Measurements from ENCODE around the gene MRPL36.
"Not testable (repeated sequence)": the region's sequence is repeated elsewhere in the genome, so short reads cannot be mapped to it uniquely, and the experiment has no call there.

The MRPL36 gene

GRCh38 chr5:1817261-1818043 lies 17.8 kb upstream of the MRPL36 start:
- no peak overlapping the region for H2BK12ac ChIP-seq (ENCODE audit: low read length)
- DNase-seq: no peak
- H2AFZ ChIP-seq (ENCODE audit: insufficient read depth, low read length, poor library complexity): no peak overlapping the region
- no peak overlapping the region for H3K23ac ChIP-seq (ENCODE audit: low read length)
- no peak overlapping the region for H3K9ac ChIP-seq (ENCODE audit: low read length)
- no peak overlapping the region for H3K14ac ChIP-seq (ENCODE audit: low read length)
- no peaks in the 10 kb centered on the region for H3K9me3 ChIP-seq (ENCODE audit: insufficient read depth, low read depth, low read length)
- no peak overlapping the region for H4K12ac ChIP-seq (ENCODE audit: low read depth, low read length)
- H2BK120ac ChIP-seq (ENCODE audit: insufficient read depth, low read length, poor library complexity): no peak overlapping the region
- H3K79me2 ChIP-seq (ENCODE audit: control insufficient read depth, insufficient read depth, low read length, poor library complexity): no peaks in the 10 kb centered on the region
- H2AK5ac ChIP-seq (ENCODE audit: low read length): no peak overlapping the region
- H3K4me2 ChIP-seq (ENCODE audit: low read length): no peak overlapping the region
- H4K91ac ChIP-seq (ENCODE audit: low read depth, low read length): no peak overlapping the region
- H3K4me1 ChIP-seq (ENCODE audit: control insufficient read depth in 1 of 2, insufficient read depth in 2 of 2, low read length in 2 of 2): no peaks in the 10 kb centered on the region
- no peak overlapping the region for H3K4ac ChIP-seq (ENCODE audit: low read depth, low read length)
- no peak overlapping the region for H3K4me3 ChIP-seq (ENCODE audit: low read depth, low read length)
- H2BK5ac ChIP-seq (ENCODE audit: low read depth, low read length, poor library complexity): no peak overlapping the region
- peaks cover 48 to 58% of the 10 kb centered on the region in 2 experiments for H3K36me3 ChIP-seq (ENCODE audit: control insufficient read depth in 1 of 2, insufficient read depth in 2 of 2, low read length in 2 of 2)
- H3K18ac ChIP-seq (ENCODE audit: low read length): no peak overlapping the region
- no peak overlapping the region for H4K8ac ChIP-seq (ENCODE audit: low read depth, low read length)
- H3K27ac ChIP-seq (ENCODE audit: low read depth, low read length): no peak overlapping the region
- no CpG with 5 or more reads among the region's 15 CpGs for WGBS (ENCODE audit: extremely low coverage, insufficient coverage, insufficient read length)
- no peaks in the 10 kb centered on the region for H3K27me3 ChIP-seq (ENCODE audit: insufficient read depth, low read length)
- H3K79me1 ChIP-seq (ENCODE audit: low read length): no peaks in the 10 kb centered on the region

- H3K4ac ChIP-seq (ENCODE audit: low read depth, low read length); DNase-seq; H3K23ac ChIP-seq (ENCODE audit: low read length): not testable (repeated sequence)
Observed at GRCh38 chr5:1816495-1817089, 17.0 kb upstream of the MRPL36 start.

GRCh38 chr5:1815881-1816292 lies 16.2 kb upstream of the MRPL36 start:
- no peak overlapping the region for H4K12ac ChIP-seq (ENCODE audit: low read depth, low read length)
- no CpG with 5 or more reads among the region's 17 CpGs for WGBS (ENCODE audit: extremely low coverage, insufficient coverage, insufficient read length)
- no peak for DNase-seq
- no peak overlapping the region for H2BK120ac ChIP-seq (ENCODE audit: insufficient read depth, low read length, poor library complexity)
- no peak overlapping the region for H3K23ac ChIP-seq (ENCODE audit: low read length)
- H3K9me3 ChIP-seq (ENCODE audit: insufficient read depth, low read depth, low read length): no peaks in the 10 kb centered on the region
- no peak overlapping the region for H2AFZ ChIP-seq (ENCODE audit: insufficient read depth, low read length, poor library complexity)
- no peak overlapping the region for H2AK5ac ChIP-seq (ENCODE audit: low read length)
- H3K27ac ChIP-seq (ENCODE audit: low read depth, low read length): no peak overlapping the region
- no peak overlapping the region for H4K91ac ChIP-seq (ENCODE audit: low read depth, low read length)
- H2BK12ac ChIP-seq (ENCODE audit: low read length): no peak overlapping the region
- H3K79me1 ChIP-seq (ENCODE audit: low read length): no peaks in the 10 kb centered on the region
- no peak overlapping the region for H3K9ac ChIP-seq (ENCODE audit: low read length)
- no peak overlapping the region for H3K18ac ChIP-seq (ENCODE audit: low read length)
- H2BK5ac ChIP-seq (ENCODE audit: low read depth, low read length, poor library complexity): no peak overlapping the region
- no peaks in the 10 kb centered on the region for H3K79me2 ChIP-seq (ENCODE audit: control insufficient read depth, insufficient read depth, low read length, poor library complexity)
- no peak overlapping the region for H3K4me2 ChIP-seq (ENCODE audit: low read length)
- no peaks in the 10 kb centered on the region for H3K4me1 ChIP-seq (ENCODE audit: control insufficient read depth in 1 of 2, insufficient read depth in 2 of 2, low read length in 2 of 2)
- no peak overlapping the region for H4K8ac ChIP-seq (ENCODE audit: low read depth, low read length)
- H3K4ac ChIP-seq (ENCODE audit: low read depth, low read length): no peak overlapping the region
- peaks cover 44 to 47% of the 10 kb centered on the region in 2 experiments for H3K36me3 ChIP-seq (ENCODE audit: control insufficient read depth in 1 of 2, insufficient read depth in 2 of 2, low read length in 2 of 2)
- no peak overlapping the region for H3K4me3 ChIP-seq (ENCODE audit: low read depth, low read length)
- H3K27me3 ChIP-seq (ENCODE audit: insufficient read depth, low read length): no peaks in the 10 kb centered on the region
- H3K14ac ChIP-seq (ENCODE audit: low read length): no peak overlapping the region

More at GRCh38 chr5:1816495-1817089, 17.0 kb upstream of the MRPL36 start:
- not testable (repeated sequence) for H3K9ac ChIP-seq (ENCODE audit: low read length); H3K27ac ChIP-seq (ENCODE audit: low read depth, low read length); H4K12ac ChIP-seq (ENCODE audit: low read depth, low read length); H2BK5ac ChIP-seq (ENCODE audit: low read depth, low read length, poor library complexity); H2AK5ac ChIP-seq (ENCODE audit: low read length); H3K18ac ChIP-seq (ENCODE audit: low read length); H4K8ac ChIP-seq (ENCODE audit: low read depth, low read length); H3K14ac ChIP-seq (ENCODE audit: low read length); H3K79me2 ChIP-seq (ENCODE audit: control insufficient read depth, insufficient read depth, low read length, poor library complexity); H3K4me3 ChIP-seq (ENCODE audit: low read depth, low read length); H3K4me1 ChIP-seq (ENCODE audit: control insufficient read depth in 1 of 2, insufficient read depth in 2 of 2, low read length in 2 of 2); H3K27me3 ChIP-seq (ENCODE audit: insufficient read depth, low read length); H3K9me3 ChIP-seq (ENCODE audit: insufficient read depth, low read depth, low read length); H3K79me1 ChIP-seq (ENCODE audit: low read length); H2BK120ac ChIP-seq (ENCODE audit: insufficient read depth, low read length, poor library complexity); H4K91ac ChIP-seq (ENCODE audit: low read depth, low read length); H2BK12ac ChIP-seq (ENCODE audit: low read length); H3K4me2 ChIP-seq (ENCODE audit: low read length); H2AFZ ChIP-seq (ENCODE audit: insufficient read depth, low read length, poor library complexity)
- H3K36me3 ChIP-seq (ENCODE audit: control insufficient read depth in 1 of 2, insufficient read depth in 2 of 2, low read length in 2 of 2): peaks cover 48 to 54% of the 10 kb centered on the region in 2 experiments
- WGBS (ENCODE audit: extremely low coverage, insufficient coverage, insufficient read length): over 99% methylated on average over 13 of the region's 18 CpGs

GRCh38 chr5:1815071-1815786 lies 15.6 kb upstream of the MRPL36 start:
- no peak overlapping the region for H2BK5ac ChIP-seq (ENCODE audit: low read depth, low read length, poor library complexity)
- no peak overlapping the region for H2BK120ac ChIP-seq (ENCODE audit: insufficient read depth, low read length, poor library complexity)
- no peaks in the 10 kb centered on the region for H3K79me2 ChIP-seq (ENCODE audit: control insufficient read depth, insufficient read depth, low read length, poor library complexity)
- H3K4me1 ChIP-seq (ENCODE audit: control insufficient read depth in 1 of 2, insufficient read depth in 2 of 2, low read length in 2 of 2): no peaks in the 10 kb centered on the region
- H2AFZ ChIP-seq (ENCODE audit: insufficient read depth, low read length, poor library complexity): no peak overlapping the region
- H4K12ac ChIP-seq (ENCODE audit: low read depth, low read length): no peak overlapping the region
- H3K4me3 ChIP-seq (ENCODE audit: low read depth, low read length): no peak overlapping the region
- no peak overlapping the region for H2AK5ac ChIP-seq (ENCODE audit: low read length)
- H4K8ac ChIP-seq (ENCODE audit: low read depth, low read length): no peak overlapping the region
- no peak overlapping the region for H3K27ac ChIP-seq (ENCODE audit: low read depth, low read length)
- WGBS (ENCODE audit: extremely low coverage, insufficient coverage, insufficient read length): no CpG with 5 or more reads among the region's 18 CpGs
- no peak overlapping the region for H3K14ac ChIP-seq (ENCODE audit: low read length)
- DNase-seq: no peak
- no peak overlapping the region for H3K9ac ChIP-seq (ENCODE audit: low read length)
- no peak overlapping the region for H3K23ac ChIP-seq (ENCODE audit: low read length)
- H3K27me3 ChIP-seq (ENCODE audit: insufficient read depth, low read length): no peaks in the 10 kb centered on the region
- H4K91ac ChIP-seq (ENCODE audit: low read depth, low read length): no peak overlapping the region
- H3K4me2 ChIP-seq (ENCODE audit: low read length): no peak overlapping the region
- no peaks in the 10 kb centered on the region for H3K9me3 ChIP-seq (ENCODE audit: insufficient read depth, low read depth, low read length)
- H2BK12ac ChIP-seq (ENCODE audit: low read length): no peak overlapping the region
- H3K18ac ChIP-seq (ENCODE audit: low read length): no peak overlapping the region
- no peaks in the 10 kb centered on the region for H3K79me1 ChIP-seq (ENCODE audit: low read length)
- H3K36me3 ChIP-seq (ENCODE audit: control insufficient read depth in 1 of 2, insufficient read depth in 2 of 2, low read length in 2 of 2): peaks cover 42 to 46% of the 10 kb centered on the region in 2 experiments
- no peak overlapping the region for H3K4ac ChIP-seq (ENCODE audit: low read depth, low read length)

Data from trophoblast cell (in vitro differentiated cells and primary cell).